Cardiac muscle cell (in vitro differentiated cells and primary cell): ENCODE data around the gene ESAM. TPM values are rescaled to one million over a fixed set of nuclear protein-coding genes. Genes with fewer than 3 reads are reported as not detected.

Source experiments
- DNase-seq, 2 donors: peaks; one replicate each; pipeline versions ENCODE4 v3.0.0 to v3.0.0-alpha.2; 2010 to 2017; ENCODE audit warnings: low read depth in 1 of 2, low spot score in 1 of 2
- H3K27ac ChIP-seq: fragments of 200-600 bp; sonication (generic); 2 replicates; pipeline ENCODE4 v1.5.1; 2016
- H3K27me3 ChIP-seq: fragments of 200-600 bp; sonication (generic); 2 replicates; pipeline ENCODE4 v1.6.0; 2016; ENCODE audit warnings: control low read depth
- H3K36me3 ChIP-seq: fragments of 200-600 bp; sonication (generic); 2 replicates; pipeline ENCODE4 v1.5.1; 2016; ENCODE audit warnings: control low read depth
- H3K4me1 ChIP-seq: fragments of 200-600 bp; sonication (generic); 2 replicates; pipeline ENCODE4 v1.8.1; 2017; ENCODE audit warnings: low read depth, mild to moderate bottlenecking, mixed run types
- H3K4me3 ChIP-seq: fragments of 200-600 bp; sonication (generic); 2 replicates; pipeline ENCODE4 v1.5.1; 2016; ENCODE audit warnings: mild to moderate bottlenecking
- H3K9me3 ChIP-seq: fragments of 200-600 bp; sonication (generic); 2 replicates; pipeline ENCODE4 v1.5.1; 2017; ENCODE audit warnings: low read depth, mild to moderate bottlenecking, control low read depth
- CTCF ChIP-seq: IDR thresholded peaks from 2 replicates; pipeline ENCODE4 v1.5.1; 2012; ENCODE audit warnings: low read depth, mild to moderate bottlenecking, low read length
- polyA plus RNA-seq: library from polyadenylated mRNA; unstranded; fragments of >200 nt; fragmentation: Nextera tagmentation; extraction: Ambion mirVana; gene quantifications from 2 replicates; pipeline ENCODE4 v1.2.1, GENCODE V29; 2016
- total RNA-seq: library from RNA; depleted of rRNA; stranded (reverse); fragments of >200 nt; gene quantifications from 2 replicates; pipeline ENCODE4 v1.2.3, GENCODE V29; 2016

ESAM gene
- total and polyA plus RNA-seq, 2 experiments from 2014 or later, result 1.8 to 3.3 TPM

- Histone ChIP-seq H3K9me3 (no peaks in the 10 kb centered on the region), H3K4me3 (peak overlapping the region; percentile 12), H3K27me3 (peaks cover 66% of the 10 kb centered on the region), H3K36me3 (peaks cover 2% of the 10 kb centered on the region), H3K4me1 (peaks cover 19% of the 10 kb centered on the region), H3K27ac (no peak overlapping the region)
- no peak for DNase-seq
- no peak for TF ChIP-seq CTCF
Observed at GRCh38 chr11:124761301-124762104, 587 bp downstream of the ESAM start.

DNA sequence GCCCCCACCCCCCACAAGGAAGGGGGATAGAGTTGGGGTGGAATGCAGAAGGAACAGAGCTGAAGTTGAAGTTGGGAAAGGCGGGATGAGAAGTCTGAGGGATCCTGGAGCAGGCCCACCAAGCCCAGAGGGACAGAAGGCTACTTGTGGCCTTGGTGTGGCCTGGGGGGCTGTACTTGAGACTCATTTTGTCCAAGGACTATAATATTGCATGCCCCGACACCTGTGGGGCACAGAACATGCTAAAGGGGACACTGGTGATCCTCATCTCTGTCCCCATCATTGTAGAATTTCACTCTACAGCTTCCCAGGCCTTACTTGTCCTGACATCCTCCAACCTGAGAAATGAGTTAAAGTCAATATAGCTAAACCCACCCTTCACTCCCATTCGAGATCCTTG lies 1.3 kb downstream of the ESAM start:
- H3K27me3 ChIP-seq, result peaks cover 73% of the 10 kb centered on the region
- H3K27ac ChIP-seq, result no peak overlapping the region
- H3K4me3 ChIP-seq, result no peak overlapping the region
- no peaks in the 10 kb centered on the region for H3K9me3 ChIP-seq
- peaks cover 19% of the 10 kb centered on the region for H3K4me1 ChIP-seq
- no peak for TF ChIP-seq CTCF
- DNase-seq, result no peak
- H3K36me3 ChIP-seq, result peaks cover 2% of the 10 kb centered on the region

DNA sequence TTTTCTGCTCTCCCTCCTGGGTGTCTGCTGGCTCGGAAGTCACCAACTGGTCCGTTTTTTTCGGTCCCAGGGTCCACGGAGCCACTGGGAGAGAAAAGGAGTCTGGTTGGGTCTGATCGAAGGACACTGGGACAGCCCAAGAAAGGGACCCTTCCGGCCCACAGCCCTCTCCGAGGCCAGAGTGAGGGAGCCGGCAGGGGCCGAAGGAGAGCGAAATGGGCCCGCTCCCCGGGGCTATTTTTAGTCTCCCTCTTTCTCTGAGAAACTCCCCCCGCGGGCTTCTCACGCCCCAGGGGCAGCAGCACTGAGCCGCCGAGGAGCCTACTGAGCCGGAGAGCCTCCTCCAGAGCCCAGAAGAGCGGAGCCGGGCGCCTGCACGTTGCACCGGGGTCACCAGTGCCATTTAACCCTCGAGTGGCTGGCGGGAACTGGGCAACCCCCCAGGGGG lies 1.9 kb downstream of the ESAM start:
- H3K27ac ChIP-seq, result no peak overlapping the region
- H3K4me3 ChIP-seq, result no peak overlapping the region

DNA sequence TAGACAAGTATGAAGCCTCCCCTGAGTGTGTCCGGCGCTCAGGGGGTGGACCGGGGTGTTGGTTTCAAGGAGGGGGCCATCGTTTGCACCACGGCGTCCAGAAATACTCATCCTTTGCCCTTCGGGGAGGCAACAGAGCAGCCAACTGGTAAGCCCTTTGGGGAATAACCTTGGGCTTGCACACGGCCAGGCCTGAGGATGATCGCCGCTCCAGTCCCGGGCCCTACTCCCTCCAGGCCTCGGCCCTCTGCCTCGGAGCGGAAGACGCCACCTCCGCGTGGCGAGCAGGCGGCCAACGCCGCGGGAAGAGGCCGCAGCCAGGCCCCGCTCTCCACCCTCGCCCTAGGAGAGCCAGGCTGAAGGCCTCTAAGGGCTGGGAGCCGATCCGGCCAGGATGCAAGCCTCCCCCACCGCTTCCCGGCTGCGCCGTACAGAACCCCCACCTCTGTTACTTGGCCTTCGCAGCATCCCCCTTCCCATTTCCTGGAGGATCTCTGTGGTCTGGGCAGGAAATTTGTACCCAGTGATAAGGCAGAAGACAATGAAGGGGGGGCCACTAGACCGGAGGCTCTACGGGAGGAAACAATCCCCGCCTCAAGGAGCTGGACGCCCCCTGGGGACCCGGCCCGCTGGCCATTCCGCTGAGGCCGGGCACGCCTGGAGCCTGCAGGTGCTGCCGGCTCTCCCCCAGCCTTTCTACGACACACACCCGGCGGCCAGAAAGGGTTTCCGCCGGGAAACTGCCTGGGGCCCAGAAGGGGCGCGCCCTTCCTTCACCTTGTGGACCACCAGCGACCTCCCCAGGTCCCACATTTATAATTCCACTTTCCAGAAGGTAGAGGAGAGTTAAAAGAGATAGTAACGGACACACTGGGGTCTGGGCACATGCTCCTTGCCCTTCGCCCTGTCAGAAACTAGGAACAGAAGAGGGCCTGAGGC lies 2.6 kb downstream of the ESAM start:
- Histone ChIP-seq H3K4me1 (peaks cover 19% of the 10 kb centered on the region), H3K36me3 (no peaks in the 10 kb centered on the region), H3K27ac (no peak overlapping the region), H3K27me3 (peaks cover 84% of the 10 kb centered on the region), H3K9me3 (no peaks in the 10 kb centered on the region), H3K4me3 (no peak overlapping the region)
- TF ChIP-seq CTCF, result no peak
- peak; percentile 22 to 68 for DNase-seq

More for the DNA sequence above, 1.9 kb downstream of the ESAM start:
- H3K4me1 ChIP-seq, result peaks cover 19% of the 10 kb centered on the region
- DNase-seq, result peak in 1 of 2 donors; percentile 51
- peaks cover 78% of the 10 kb centered on the region for H3K27me3 ChIP-seq
- H3K36me3 ChIP-seq, result peaks cover 2% of the 10 kb centered on the region
- H3K9me3 ChIP-seq, result no peaks in the 10 kb centered on the region
- no peak for TF ChIP-seq CTCF

DNA sequence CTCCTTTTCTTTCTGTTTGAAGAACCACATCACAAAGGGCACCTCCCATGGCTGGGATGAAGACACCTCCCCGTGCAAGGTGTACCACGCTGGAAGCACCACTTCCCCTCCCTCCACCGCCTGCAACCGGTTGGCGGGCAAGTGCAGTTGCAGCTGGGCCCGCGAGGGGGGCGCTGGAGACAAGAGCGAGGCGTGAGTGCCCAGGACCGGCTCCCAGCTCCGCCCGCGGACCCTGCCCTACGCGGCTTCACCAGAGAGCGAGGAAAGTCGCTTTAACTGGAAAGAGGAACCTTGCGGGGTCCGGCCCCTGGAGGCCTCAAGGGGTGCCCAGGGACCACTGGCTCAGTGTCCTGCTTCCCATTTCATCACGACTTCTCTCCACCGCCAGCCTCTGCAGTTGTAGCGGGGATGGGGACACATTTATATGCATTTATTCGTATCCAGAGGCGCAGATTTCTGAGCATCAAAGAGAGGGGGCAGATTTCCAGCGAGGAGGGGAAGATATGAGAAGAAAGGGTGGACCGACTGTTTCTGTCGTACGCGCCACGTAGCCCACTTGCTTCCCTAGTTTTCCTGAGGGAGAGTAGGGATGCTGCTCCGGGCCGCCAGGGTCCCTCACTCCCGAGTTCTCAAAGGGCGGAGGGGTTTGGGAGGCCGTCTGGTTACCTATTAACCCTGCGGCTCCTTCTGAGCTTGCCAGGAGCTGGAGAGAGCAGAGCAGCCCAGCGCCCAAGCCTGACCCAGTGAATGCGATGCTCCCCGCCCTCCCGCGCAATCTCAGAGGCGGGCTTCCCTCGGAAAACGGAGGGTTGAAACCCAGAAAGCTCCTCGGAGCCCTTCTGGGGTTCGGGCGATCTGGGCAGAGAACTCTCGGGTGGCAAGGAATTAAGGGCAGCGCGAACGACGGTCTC lies 3.5 kb downstream of the ESAM start:
- H3K9me3 ChIP-seq, result no peaks in the 10 kb centered on the region
- H3K4me1 ChIP-seq, result peaks cover 19% of the 10 kb centered on the region
- TF ChIP-seq CTCF, result peak; percentile 80
- H3K27me3 ChIP-seq, result peaks cover 93% of the 10 kb centered on the region
- H3K27ac ChIP-seq, result no peak overlapping the region
- peak overlapping the region; percentile 21 for H3K4me3 ChIP-seq
- peak; percentile 73 to 91 for DNase-seq
- no peaks in the 10 kb centered on the region for H3K36me3 ChIP-seq
